ENCODE data around the gene TTYH1.
"Not testable (repeated sequence)": the region's sequence is repeated elsewhere in the genome, so short reads cannot be mapped to it uniquely, and the experiment has no call there.

GRCh38 chr19:54365798-54366197 is 49.5 kb upstream of the TTYH1 start:
- TF ChIP-seq CTCF (IDR thresholded peaks at IDR 0.05); HMGXB4 (CRISPR knock-in tag; IDR thresholded peaks at IDR 0.05; ENCODE audit: borderline replicate concordance); EP300 (IDR thresholded peaks at IDR 0.05); POLR2A (IDR thresholded peaks at IDR 0.05; ENCODE audit: low read length); NPAS2 (CRISPR knock-in tag; IDR thresholded peaks at IDR 0.05; ENCODE audit: borderline replicate concordance); ZFP36 (IDR thresholded peaks at IDR 0.05; ENCODE audit: borderline replicate concordance, partially characterized antibody); USF2 (IDR thresholded peaks at IDR 0.05); MAX (IDR thresholded peaks at IDR 0.05); RAD21 (conservative IDR thresholded peaks at IDR 0.05 in 1 of 2, IDR thresholded peaks at IDR 0.05 in 1 of 2): not testable (repeated sequence)
